GM08714 (cell line): ENCODE results near the gene TRAPPC12.

Source experiments
- H3K4me3 ChIP-seq: fragments of 200-500 bp; sonication (Bioruptor generic); 2 replicates; pipeline ENCODE4 v1.5.1; 2014; ENCODE audit warnings: mild to moderate bottlenecking, low read length, inconsistent platforms
- ZNF274 ChIP-seq: IDR thresholded peaks from 2 replicates; pipeline ENCODE4 v1.6.1; 2012; ENCODE audit warnings: mild to moderate bottlenecking, low read depth, low read length

The TRAPPC12 gene

GRCh38 chr2:3427272-3427671 lies 47.8 kb downstream of the TRAPPC12 start:
- no peak overlapping the region for H3K4me3 ChIP-seq
- TF ChIP-seq ZNF274, result no peak

GRCh38 chr2:3428577-3428976 lies 49.1 kb downstream of the TRAPPC12 start:
- no peak overlapping the region for H3K4me3 ChIP-seq
- TF ChIP-seq ZNF274, result no peak

- no peak for TF ChIP-seq ZNF274
- H3K4me3 ChIP-seq, result no peak overlapping the region
These were observed 49.6 kb downstream of the TRAPPC12 start for GRCh38 chr2:3429066-3429610.

GRCh38 chr2:3430172-3430571 lies 50.7 kb downstream of the TRAPPC12 start:
- H3K4me3 ChIP-seq, result no peak overlapping the region
- TF ChIP-seq ZNF274, result no peak

- no peak for TF ChIP-seq ZNF274
- no peak overlapping the region for H3K4me3 ChIP-seq
These were observed 51.4 kb downstream of the TRAPPC12 start for GRCh38 chr2:3430740-3431490.

GRCh38 chr2:3432067-3432466 lies 52.6 kb downstream of the TRAPPC12 start:
- TF ChIP-seq ZNF274, result no peak
- H3K4me3 ChIP-seq, result no peak overlapping the region

GRCh38 chr2:3432693-3433338 lies 53.3 kb downstream of the TRAPPC12 start:
- H3K4me3 ChIP-seq, result no peak overlapping the region
- TF ChIP-seq ZNF274, result no peak

GRCh38 chr2:3433339-3433699 lies 53.8 kb downstream of the TRAPPC12 start:
- no peak for TF ChIP-seq ZNF274
- H3K4me3 ChIP-seq, result no peak overlapping the region

- no peak for TF ChIP-seq ZNF274
- no peak overlapping the region for H3K4me3 ChIP-seq
These were observed 54.4 kb downstream of the TRAPPC12 start for GRCh38 chr2:3433776-3434400.

GRCh38 chr2:3434654-3435053 lies 55.2 kb downstream of the TRAPPC12 start:
- no peak overlapping the region for H3K4me3 ChIP-seq
- no peak for TF ChIP-seq ZNF274

- no peak overlapping the region for H3K4me3 ChIP-seq
- TF ChIP-seq ZNF274, result no peak
These were observed 56.0 kb downstream of the TRAPPC12 start for GRCh38 chr2:3435445-3435844.

- TF ChIP-seq ZNF274, result no peak
- no peak overlapping the region for H3K4me3 ChIP-seq
These were observed 61.0 kb downstream of the TRAPPC12 start for GRCh38 chr2:3440477-3440876.

GRCh38 chr2:3441465-3441864 lies 62.0 kb downstream of the TRAPPC12 start:
- TF ChIP-seq ZNF274, result no peak
- no peak overlapping the region for H3K4me3 ChIP-seq

- no peak for TF ChIP-seq ZNF274
- H3K4me3 ChIP-seq, result no peak overlapping the region
These were observed 62.7 kb downstream of the TRAPPC12 start for GRCh38 chr2:3442185-3442584.

GRCh38 chr2:3443083-3443482 lies 63.6 kb downstream of the TRAPPC12 start:
- no peak overlapping the region for H3K4me3 ChIP-seq
- TF ChIP-seq ZNF274, result no peak
